Neural progenitor cell (in vitro differentiated cells): ENCODE results near the gene SLC26A8. TPM values are rescaled to one million over a fixed set of nuclear protein-coding genes. Genes with fewer than 3 reads are reported as not detected.

Experiments used
- DNase-seq: peaks from one replicate; pipeline ENCODE4 v3.0.0-alpha.2; 2016; ENCODE audit warnings: low spot score
- H2AFZ ChIP-seq: fragments of 200-600 bp; sonication (generic); replicated peaks from 2 replicates; pipeline ENCODE4 v1.6.1; 2016; ENCODE audit warnings: antibody characterized with exemption
- H3F3A ChIP-seq: fragments of 200-600 bp; sonication (generic); 2 replicates; pipeline ENCODE4 v1.6.1; 2016; ENCODE audit warnings: antibody characterized with exemption, low read depth
- H3K27ac ChIP-seq: fragments of 200-600 bp; sonication (generic); 2 replicates; pipeline ENCODE4 v1.5.1; 2016; ENCODE audit warnings: mild to moderate bottlenecking
- H3K27me3 ChIP-seq: fragments of 200-600 bp; sonication (generic); 2 replicates; pipeline ENCODE4 v1.6.1; 2016; ENCODE audit warnings: mild to moderate bottlenecking, moderate library complexity
- H3K36me3 ChIP-seq: fragments of 200-600 bp; sonication (generic); 2 replicates; pipeline ENCODE4 v1.5.1; 2016
- H3K4me1 ChIP-seq: fragments of 200-600 bp; sonication (generic); 2 replicates; pipeline ENCODE4 v1.6.1; 2016; ENCODE audit warnings: mixed run types
- H3K4me2 ChIP-seq: fragments of 200-600 bp; sonication (generic); 2 replicates; pipeline ENCODE4 v1.6.1; 2016
- H3K4me3 ChIP-seq: fragments of 200-600 bp; sonication (generic); 2 replicates; pipeline ENCODE4 v1.5.1; 2016
- H3K79me2 ChIP-seq: fragments of 200-600 bp; sonication (generic); 2 replicates; pipeline ENCODE4 v1.6.1; 2016; ENCODE audit warnings: low read depth
- H3K9ac ChIP-seq: fragments of 200-600 bp; sonication (generic); 2 replicates; pipeline ENCODE4 v1.6.1; 2016
- H3K9me3 ChIP-seq: fragments of 200-600 bp; sonication (generic); 2 replicates; pipeline ENCODE4 v1.5.1; 2016; ENCODE audit warnings: low read depth
- H4K20me1 ChIP-seq: fragments of 200-600 bp; sonication (generic); 2 replicates; pipeline ENCODE4 v1.6.1; 2016; ENCODE audit warnings: low read depth
- H3K27ac Mint-ChIP-seq: 3 replicates; pipeline ENCODE4 v1.8.0; 2021; ENCODE audit warnings: mixed read lengths
- H3K27me3 Mint-ChIP-seq: 2 replicates; pipeline ENCODE4 v1.8.0; 2022; ENCODE audit warnings: low read depth, mild to moderate bottlenecking, inconsistent platforms, moderate library complexity, mixed read lengths; ENCODE audit not compliant: insufficient read depth
- H3K36me3 Mint-ChIP-seq: 3 replicates; pipeline ENCODE4 v1.8.0; 2021; ENCODE audit warnings: mixed read lengths
- H3K4me1 Mint-ChIP-seq: 3 replicates; pipeline ENCODE4 v1.8.0; 2021; ENCODE audit warnings: mixed read lengths
- H3K4me3 Mint-ChIP-seq: 3 replicates; pipeline ENCODE4 v1.8.0; 2021; ENCODE audit warnings: mild to moderate bottlenecking, moderate library complexity, mixed read lengths
- H3K9me3 Mint-ChIP-seq: 3 replicates; pipeline ENCODE4 v1.8.0; 2020; ENCODE audit warnings: mixed read lengths
- EZH2 ChIP-seq: fragments of 200-600 bp; sonication (generic); IDR thresholded peaks from 2 replicates; pipeline ENCODE4 v1.6.1; 2017; ENCODE audit warnings: antibody characterized with exemption, mild to moderate bottlenecking, moderate library complexity
- EZH2phosphoT487 ChIP-seq: fragments of 200-600 bp; sonication (generic); IDR thresholded peaks from 2 replicates; pipeline ENCODE4 v1.6.1; 2017; ENCODE audit warnings: antibody characterized with exemption
- total RNA-seq: library from RNA; depleted of rRNA; stranded (reverse); fragments of >200 nt; gene quantifications from 2 replicates; pipeline ENCODE4 v1.2.3, GENCODE V29; 2015; ENCODE audit warnings: low replicate concordance
- TF ChIP-seq, protein P1 (sequence below): fragments of 200-600 bp; sonication (generic); IDR thresholded peaks from 2 replicates; pipeline ENCODE4 v1.5.1; 2017; ENCODE audit warnings: antibody characterized with exemption, mild to moderate bottlenecking

The SLC26A8 gene
- total RNA-seq, 1 donor from 2014 or later = 0.13 TPM

DNA sequence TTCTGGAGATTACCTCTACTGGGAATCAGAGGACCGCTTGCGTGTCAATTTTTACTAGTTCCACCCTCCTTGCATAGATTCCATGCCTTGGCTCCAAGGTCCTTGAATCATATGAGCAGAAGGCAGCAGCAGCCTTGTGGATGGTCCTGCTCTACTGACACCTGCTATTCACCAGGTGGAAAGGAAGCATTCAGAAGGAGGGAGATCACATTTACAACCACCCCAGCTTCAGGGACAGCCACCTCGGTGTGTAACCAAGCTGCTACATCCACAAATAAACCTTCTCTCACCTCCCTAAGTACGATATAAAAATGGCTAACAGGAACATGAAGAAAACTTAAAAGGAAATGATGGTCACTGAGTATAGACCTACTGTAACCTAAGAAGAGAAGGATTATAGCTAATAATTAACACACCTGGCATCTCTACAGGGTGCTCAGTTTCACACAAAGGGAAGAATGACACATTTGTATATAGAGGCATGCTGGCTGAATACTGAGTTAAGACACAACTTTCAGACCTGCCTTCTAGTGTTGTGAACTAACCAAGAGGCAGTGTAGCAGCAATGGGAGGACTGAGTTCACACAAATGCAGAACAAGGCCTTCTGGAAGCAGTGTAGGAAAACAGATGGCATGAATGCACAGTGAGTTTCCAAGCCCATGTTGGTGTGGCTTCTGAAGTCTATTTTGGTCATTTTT lies 57.2 kb downstream of the SLC26A8 start:
- H3K36me3 Mint-ChIP-seq = no peaks in the 10 kb centered on the region
- Histone ChIP-seq H3K79me2 (no peaks in the 10 kb centered on the region), H3K36me3 (no peaks in the 10 kb centered on the region), H3K27me3 (no peaks in the 10 kb centered on the region), H3K4me2 (no peak overlapping the region), H3K4me3 (no peak overlapping the region), H3K4me1 (peaks cover 9% of the 10 kb centered on the region), H3F3A (peaks cover 6% of the 10 kb centered on the region), H2AFZ (no peak overlapping the region), H3K9me3 (no peaks in the 10 kb centered on the region), H3K9ac (no peak overlapping the region), H3K27ac (no peak overlapping the region), H4K20me1 (no peaks in the 10 kb centered on the region)
- peaks cover 4% of the 10 kb centered on the region for H3K27me3 Mint-ChIP-seq
- no peak overlapping the region for H3K27ac Mint-ChIP-seq
- H3K9me3 Mint-ChIP-seq = no peaks in the 10 kb centered on the region
- TF ChIP-seq, protein P1, sequence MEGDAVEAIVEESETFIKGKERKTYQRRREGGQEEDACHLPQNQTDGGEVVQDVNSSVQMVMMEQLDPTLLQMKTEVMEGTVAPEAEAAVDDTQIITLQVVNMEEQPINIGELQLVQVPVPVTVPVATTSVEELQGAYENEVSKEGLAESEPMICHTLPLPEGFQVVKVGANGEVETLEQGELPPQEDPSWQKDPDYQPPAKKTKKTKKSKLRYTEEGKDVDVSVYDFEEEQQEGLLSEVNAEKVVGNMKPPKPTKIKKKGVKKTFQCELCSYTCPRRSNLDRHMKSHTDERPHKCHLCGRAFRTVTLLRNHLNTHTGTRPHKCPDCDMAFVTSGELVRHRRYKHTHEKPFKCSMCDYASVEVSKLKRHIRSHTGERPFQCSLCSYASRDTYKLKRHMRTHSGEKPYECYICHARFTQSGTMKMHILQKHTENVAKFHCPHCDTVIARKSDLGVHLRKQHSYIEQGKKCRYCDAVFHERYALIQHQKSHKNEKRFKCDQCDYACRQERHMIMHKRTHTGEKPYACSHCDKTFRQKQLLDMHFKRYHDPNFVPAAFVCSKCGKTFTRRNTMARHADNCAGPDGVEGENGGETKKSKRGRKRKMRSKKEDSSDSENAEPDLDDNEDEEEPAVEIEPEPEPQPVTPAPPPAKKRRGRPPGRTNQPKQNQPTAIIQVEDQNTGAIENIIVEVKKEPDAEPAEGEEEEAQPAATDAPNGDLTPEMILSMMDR = no peak
- TF ChIP-seq EZH2phosphoT487 (no peak), EZH2 (no peak)
- DNase-seq = peak; percentile 11
- no peak overlapping the region for H3K4me3 Mint-ChIP-seq
- H3K4me1 Mint-ChIP-seq = peaks cover 13% of the 10 kb centered on the region

DNA sequence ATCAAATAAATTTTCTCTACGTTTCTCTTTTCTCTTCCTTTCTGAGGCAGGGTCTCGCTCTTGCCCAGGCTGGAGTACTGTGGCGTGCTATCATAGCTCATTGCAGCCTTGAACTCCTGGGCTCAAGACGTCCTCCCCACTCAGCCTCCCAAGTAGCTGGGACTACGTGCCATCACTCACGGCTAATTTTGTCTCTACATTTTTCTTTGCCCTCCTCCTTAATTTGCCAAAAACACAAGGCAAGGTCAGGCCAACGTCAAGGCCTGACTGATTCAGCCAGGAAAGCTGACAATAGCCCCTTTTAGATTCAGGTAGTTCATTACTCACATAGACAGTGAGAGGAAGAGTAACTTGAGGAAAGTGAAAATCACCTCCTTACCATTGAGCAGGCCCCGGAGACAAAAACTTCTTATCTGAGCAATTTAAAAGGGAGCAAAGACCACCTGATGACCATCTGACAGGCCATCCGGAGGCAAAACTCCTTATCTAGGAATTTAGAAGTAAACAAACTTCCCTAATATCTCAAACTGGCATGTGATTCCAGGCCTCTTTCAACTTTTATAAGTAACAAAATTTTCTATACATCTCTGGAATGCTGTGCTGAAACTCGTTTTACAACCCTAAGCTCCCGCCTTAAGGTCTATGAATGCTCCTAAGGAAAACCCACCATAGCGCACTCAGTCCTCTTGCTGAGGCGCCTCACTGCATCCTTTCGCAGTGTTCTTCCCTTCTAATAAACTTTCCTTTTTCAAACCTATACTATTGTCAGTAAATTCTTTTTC lies 61.5 kb downstream of the SLC26A8 start:
- H3K4me1 ChIP-seq = peaks cover 9% of the 10 kb centered on the region

DNA sequence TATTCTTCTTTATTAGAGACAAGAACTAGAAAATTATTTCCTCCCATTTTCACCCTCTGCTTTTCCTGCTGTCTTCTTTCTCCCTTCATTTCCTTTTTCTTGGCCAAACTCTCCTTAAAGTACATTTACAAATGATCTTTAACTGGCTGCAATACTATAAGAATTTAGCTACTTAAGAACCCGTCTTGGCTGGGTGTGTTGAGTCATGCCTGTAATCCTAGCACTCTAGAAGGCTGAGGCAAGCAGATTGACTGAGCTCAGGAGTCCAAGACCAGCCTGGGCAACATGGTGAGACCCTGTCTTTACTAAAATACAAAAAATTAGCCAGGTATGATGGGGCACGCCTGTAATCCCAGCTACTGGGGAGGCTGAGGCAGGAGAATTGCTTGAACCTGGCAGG lies 64.3 kb downstream of the SLC26A8 start:
- Histone ChIP-seq H3K9me3 (no peaks in the 10 kb centered on the region), H2AFZ (no peak overlapping the region), H3K27ac (no peak overlapping the region), H3K27me3 (no peaks in the 10 kb centered on the region), H3K4me1 (no peaks in the 10 kb centered on the region), H4K20me1 (no peaks in the 10 kb centered on the region), H3K4me2 (no peak overlapping the region), H3K79me2 (no peaks in the 10 kb centered on the region), H3K9ac (no peak overlapping the region), H3K4me3 (no peak overlapping the region), H3F3A (no peaks in the 10 kb centered on the region), H3K36me3 (no peaks in the 10 kb centered on the region)
- peaks cover 3% of the 10 kb centered on the region for H3K27me3 Mint-ChIP-seq
- H3K4me3 Mint-ChIP-seq = no peak overlapping the region
- no peak for DNase-seq
- H3K36me3 Mint-ChIP-seq = no peaks in the 10 kb centered on the region
- TF ChIP-seq, protein P1 = no peak
- TF ChIP-seq EZH2 = no peak
- TF ChIP-seq EZH2phosphoT487 = no peak
- no peak overlapping the region for H3K27ac Mint-ChIP-seq
- H3K4me1 Mint-ChIP-seq = no peaks in the 10 kb centered on the region
- H3K9me3 Mint-ChIP-seq = no peaks in the 10 kb centered on the region

More for the DNA sequence above, 61.5 kb downstream of the SLC26A8 start:
- Mint-ChIP-seq H3K4me1 (peaks cover 4% of the 10 kb centered on the region), H3K9me3 (no peaks in the 10 kb centered on the region), H3K27me3 (peaks cover under 1% of the 10 kb centered on the region), H3K4me3 (no peak overlapping the region), H3K36me3 (no peaks in the 10 kb centered on the region), H3K27ac (no peak overlapping the region)
- no peaks in the 10 kb centered on the region for H4K20me1 ChIP-seq
- no peaks in the 10 kb centered on the region for H3K27me3 ChIP-seq
- H3F3A ChIP-seq = peaks cover 6% of the 10 kb centered on the region
- TF ChIP-seq EZH2phosphoT487 (no peak), EZH2 (no peak)
- TF ChIP-seq, protein P1 = no peak
- DNase-seq = no peak
- no peaks in the 10 kb centered on the region for H3K79me2 ChIP-seq
- H3K27ac ChIP-seq = no peak overlapping the region
- no peak overlapping the region for H3K4me3 ChIP-seq
- H3K9ac ChIP-seq = no peak overlapping the region
- H3K9me3 ChIP-seq = no peaks in the 10 kb centered on the region
- no peak overlapping the region for H3K4me2 ChIP-seq
- no peaks in the 10 kb centered on the region for H3K36me3 ChIP-seq
- no peak overlapping the region for H2AFZ ChIP-seq
